GM18507 (cell line): ENCODE data around the gene ANO9.

ENCODE experiments used
- DNase-seq: peaks from one replicate; pipeline ENCODE4 v3.0.0; 2011; ENCODE audit warnings: low read depth; ENCODE audit not compliant: insufficient read length; ENCODE audit errors: extremely low spot score
- FAIRE-seq: peaks from 2 replicates; lab custom pipeline; 2011; peaks lifted over from hg19 to GRCh38; lab: Jason Lieb, UNC

The ANO9 gene

GRCh38 chr11:441418-442274 lies at the start of gene ANO9:
Gene ANO9 (minus strand): TSS chr11:442011. CDS start chr11:441926, 85 bp downstream.
- peak; percentile 78 for DNase-seq
- peak; percentile 80 for FAIRE-seq

- FAIRE-seq: no peak
- DNase-seq: no peak
These were observed 49.5 kb upstream of the ANO9 start for GRCh38 chr11:491358-491757.

GRCh38 chr11:490930-491260 lies 49.1 kb upstream of the ANO9 start:
- FAIRE-seq: no peak
- DNase-seq: no peak

GRCh38 chr11:490186-490929 lies 48.5 kb upstream of the ANO9 start:
- no peak for FAIRE-seq
- no peak for DNase-seq

GRCh38 chr11:489610-490185 lies 47.9 kb upstream of the ANO9 start:
- FAIRE-seq (no peak), DNase-seq (no peak)

- DNase-seq (no peak), FAIRE-seq (no peak)
These were observed 47.2 kb upstream of the ANO9 start for GRCh38 chr11:488992-489391.

GRCh38 chr11:488579-488978 lies 46.8 kb upstream of the ANO9 start:
- DNase-seq (no peak), FAIRE-seq (no peak)

- no peak for FAIRE-seq
- no peak for DNase-seq
These were observed 46.3 kb upstream of the ANO9 start for GRCh38 chr11:488062-488461.

- DNase-seq: no peak
- FAIRE-seq: no peak
These were observed 45.8 kb upstream of the ANO9 start for GRCh38 chr11:487571-488021.

GRCh38 chr11:486189-486588 lies 44.4 kb upstream of the ANO9 start:
- FAIRE-seq: no peak

GRCh38 chr11:484616-485015 lies 42.8 kb upstream of the ANO9 start:
- FAIRE-seq (no peak), DNase-seq (no peak)

More at GRCh38 chr11:486189-486588, 44.4 kb upstream of the ANO9 start:
- no peak for DNase-seq

- DNase-seq: no peak
- FAIRE-seq: no peak
These were observed 37.5 kb upstream of the ANO9 start for GRCh38 chr11:479311-479710.

GRCh38 chr11:477052-477715 lies 35.4 kb upstream of the ANO9 start:
- DNase-seq: no peak
- FAIRE-seq: no peak

- DNase-seq (no peak), FAIRE-seq (no peak)
These were observed 34.6 kb upstream of the ANO9 start for GRCh38 chr11:476416-476815.

- DNase-seq (no peak), FAIRE-seq (no peak)
These were observed 34.1 kb upstream of the ANO9 start for GRCh38 chr11:475941-476340.

GRCh38 chr11:474914-475506 lies 33.2 kb upstream of the ANO9 start:
- peak; percentile 46 for FAIRE-seq
- DNase-seq: no peak

GRCh38 chr11:473962-474785 lies 32.4 kb upstream of the ANO9 start:
- DNase-seq (no peak), FAIRE-seq (no peak)

- DNase-seq (no peak), FAIRE-seq (no peak)
These were observed 31.6 kb upstream of the ANO9 start for GRCh38 chr11:473415-473814.

GRCh38 chr11:472816-473215 lies 31.0 kb upstream of the ANO9 start:
- FAIRE-seq (no peak), DNase-seq (no peak)
